Trophoblast cell (in vitro differentiated cells and primary cell): Measurements from ENCODE around the gene BABAM2.
"Not testable (repeated sequence)": the region's sequence is repeated elsewhere in the genome, so short reads cannot be mapped to it uniquely, and the experiment has no call there.

Experiments used
- DNase-seq, 2 donors: peaks; one replicate each; pipeline ENCODE4 v3.0.0-alpha.2; 2016
- H2AFZ ChIP-seq: 2 replicates; pipeline ENCODE4 v1.6.1; 2013; ENCODE audit warnings: low read length, moderate library complexity, mild to moderate bottlenecking; ENCODE audit not compliant: insufficient read depth, poor library complexity
- H2AK5ac ChIP-seq: 2 replicates; pipeline ENCODE4 v1.6.1; 2013; ENCODE audit warnings: mild to moderate bottlenecking, low read length
- H2BK120ac ChIP-seq: 2 replicates; pipeline ENCODE4 v1.6.1; 2013; ENCODE audit warnings: low read length, mild to moderate bottlenecking, moderate library complexity; ENCODE audit not compliant: insufficient read depth, poor library complexity
- H2BK12ac ChIP-seq: 2 replicates; pipeline ENCODE4 v1.6.1; 2013; ENCODE audit warnings: mild to moderate bottlenecking, low read length, moderate library complexity
- H2BK5ac ChIP-seq: 2 replicates; pipeline ENCODE4 v1.6.1; 2013; ENCODE audit warnings: low read length, low read depth, moderate library complexity, mild to moderate bottlenecking; ENCODE audit not compliant: poor library complexity
- H3K14ac ChIP-seq: 2 replicates; pipeline ENCODE4 v1.6.1; 2013; ENCODE audit warnings: mild to moderate bottlenecking, low read length
- H3K18ac ChIP-seq: 2 replicates; pipeline ENCODE4 v1.6.1; 2013; ENCODE audit warnings: mild to moderate bottlenecking, low read length
- H3K23ac ChIP-seq: 2 replicates; pipeline ENCODE4 v1.6.1; 2013; ENCODE audit warnings: low read length
- H3K27ac ChIP-seq: 2 replicates; pipeline ENCODE4 v1.5.1; 2013; ENCODE audit warnings: low read depth, mild to moderate bottlenecking, inconsistent platforms, low read length, moderate library complexity
- H3K27me3 ChIP-seq: 2 replicates; pipeline ENCODE4 v1.6.1; 2013; ENCODE audit warnings: inconsistent platforms, mild to moderate bottlenecking, low read length, moderate library complexity; ENCODE audit not compliant: insufficient read depth
- H3K36me3 ChIP-seq, 2 experiments: 1 replicate in 1 of 2; 2 replicates in 1 of 2; pipeline ENCODE4 v1.6.1; 2013; ENCODE audit warnings: low read length in 2 of 2, mild to moderate bottlenecking in 2 of 2, moderate library complexity in 1 of 2; ENCODE audit not compliant: insufficient read depth in 2 of 2, control insufficient read depth in 1 of 2
- H3K4ac ChIP-seq: 2 replicates; pipeline ENCODE4 v1.6.1; 2013; ENCODE audit warnings: low read depth, mild to moderate bottlenecking, low read length, moderate library complexity
- H3K4me1 ChIP-seq, 2 experiments: 1 replicate in 1 of 2; 2 replicates in 1 of 2; pipeline ENCODE4 v1.6.1; 2013; ENCODE audit warnings: low read length in 2 of 2, mild to moderate bottlenecking in 2 of 2, moderate library complexity in 1 of 2; ENCODE audit not compliant: insufficient read depth in 2 of 2, control insufficient read depth in 1 of 2
- H3K4me2 ChIP-seq: 2 replicates; pipeline ENCODE4 v1.6.1; 2013; ENCODE audit warnings: inconsistent platforms, mild to moderate bottlenecking, low read length, moderate library complexity
- H3K4me3 ChIP-seq: 2 replicates; pipeline ENCODE4 v1.5.1; 2013; ENCODE audit warnings: mild to moderate bottlenecking, low read depth, low read length, inconsistent platforms
- H3K79me1 ChIP-seq: one replicate; pipeline ENCODE4 v1.6.1; 2013; ENCODE audit warnings: low read length
- H3K79me2 ChIP-seq: 2 replicates; pipeline ENCODE4 v1.6.1; 2013; ENCODE audit warnings: low read length, mild to moderate bottlenecking; ENCODE audit not compliant: control insufficient read depth, insufficient read depth, poor library complexity
- H3K9ac ChIP-seq: 2 replicates; pipeline ENCODE4 v1.6.1; 2013; ENCODE audit warnings: mild to moderate bottlenecking, low read length
- H3K9me3 ChIP-seq: 2 replicates; pipeline ENCODE4 v1.6.1; 2013; ENCODE audit warnings: low read depth, mild to moderate bottlenecking, control low read depth, inconsistent platforms, low read length; ENCODE audit not compliant: insufficient read depth
- H4K12ac ChIP-seq: 2 replicates; pipeline ENCODE4 v1.6.1; 2013; ENCODE audit warnings: low read depth, mild to moderate bottlenecking, low read length, moderate library complexity
- H4K8ac ChIP-seq: 2 replicates; pipeline ENCODE4 v1.6.1; 2013; ENCODE audit warnings: low read depth, mild to moderate bottlenecking, low read length, moderate library complexity
- H4K91ac ChIP-seq: one replicate; pipeline ENCODE4 v1.6.1; 2013; ENCODE audit warnings: low read depth, mild to moderate bottlenecking, low read length, moderate library complexity
- WGBS: extraction: QIAGEN DNeasy Blood & Tissue Kit; methylation state at CpG from one replicate; pipeline ENCODE4 v1.1.7; 2013; ENCODE audit warnings: missing lambda C conversion rate; ENCODE audit not compliant: insufficient read length, insufficient coverage; ENCODE audit errors: extremely low coverage; 5-methylcytosine and 5-hydroxymethylcytosine counted together

The BABAM2 gene

DNA sequence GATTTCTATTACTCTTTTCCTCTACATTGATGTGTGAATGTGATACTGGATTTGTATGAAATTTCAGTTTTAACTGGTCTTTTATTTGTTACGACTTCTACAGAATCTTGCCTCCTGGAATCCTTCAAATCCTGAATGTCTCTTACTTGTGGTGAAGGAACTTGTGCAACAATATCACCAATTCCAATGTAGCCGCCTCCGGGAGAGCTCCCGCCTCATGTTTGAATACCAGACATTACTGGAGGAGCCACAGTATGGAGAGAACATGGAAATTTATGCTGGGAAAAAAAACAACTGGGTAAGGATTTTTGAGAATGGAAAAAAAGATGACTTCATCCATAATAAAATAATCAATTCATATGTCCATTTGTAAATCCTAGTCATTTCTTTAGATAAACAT, 134.6 kb downstream of the BABAM2 start:
- H4K8ac ChIP-seq = no peak overlapping the region
- H3K27ac ChIP-seq = no peak overlapping the region
- H2AFZ ChIP-seq = no peak overlapping the region
- no peaks in the 10 kb centered on the region for H3K4me1 ChIP-seq
- H3K79me1 ChIP-seq = no peaks in the 10 kb centered on the region
- no peak overlapping the region for H3K4me2 ChIP-seq
- H3K9me3 ChIP-seq = no peaks in the 10 kb centered on the region
- H2BK120ac ChIP-seq = no peak overlapping the region
- H3K14ac ChIP-seq = no peak overlapping the region
- no peaks in the 10 kb centered on the region for H3K36me3 ChIP-seq
- peak; percentile 6 to 45 for DNase-seq
- H3K4me3 ChIP-seq = no peak overlapping the region
- H3K4ac ChIP-seq = no peak overlapping the region
- WGBS = no CpG with 5 or more reads among the region's 4 CpGs
- no peak overlapping the region for H4K91ac ChIP-seq
- no peak overlapping the region for H3K9ac ChIP-seq
- H3K79me2 ChIP-seq = no peaks in the 10 kb centered on the region
- no peaks in the 10 kb centered on the region for H3K27me3 ChIP-seq
- no peak overlapping the region for H2BK5ac ChIP-seq
- H3K23ac ChIP-seq = no peak overlapping the region
- H4K12ac ChIP-seq = no peak overlapping the region
- H2AK5ac ChIP-seq = no peak overlapping the region
- no peak overlapping the region for H3K18ac ChIP-seq
- H2BK12ac ChIP-seq = no peak overlapping the region

GRCh38 chr2:28026230-28026629, 135.7 kb downstream of the BABAM2 start:
- not testable (repeated sequence) for H3K79me1 ChIP-seq, H3K36me3 ChIP-seq, H3K27me3 ChIP-seq, DNase-seq, H3K4me3 ChIP-seq, H3K14ac ChIP-seq, H3K9me3 ChIP-seq, H3K9ac ChIP-seq, H4K91ac ChIP-seq, H3K79me2 ChIP-seq, H4K12ac ChIP-seq, H3K23ac ChIP-seq, H2AFZ ChIP-seq, H3K4me1 ChIP-seq, H2BK120ac ChIP-seq, H2AK5ac ChIP-seq, H4K8ac ChIP-seq, H3K4ac ChIP-seq, H2BK12ac ChIP-seq, H3K27ac ChIP-seq, H2BK5ac ChIP-seq, H3K18ac ChIP-seq, H3K4me2 ChIP-seq
- WGBS = no CpG with 5 or more reads among the region's 2 CpGs

DNA sequence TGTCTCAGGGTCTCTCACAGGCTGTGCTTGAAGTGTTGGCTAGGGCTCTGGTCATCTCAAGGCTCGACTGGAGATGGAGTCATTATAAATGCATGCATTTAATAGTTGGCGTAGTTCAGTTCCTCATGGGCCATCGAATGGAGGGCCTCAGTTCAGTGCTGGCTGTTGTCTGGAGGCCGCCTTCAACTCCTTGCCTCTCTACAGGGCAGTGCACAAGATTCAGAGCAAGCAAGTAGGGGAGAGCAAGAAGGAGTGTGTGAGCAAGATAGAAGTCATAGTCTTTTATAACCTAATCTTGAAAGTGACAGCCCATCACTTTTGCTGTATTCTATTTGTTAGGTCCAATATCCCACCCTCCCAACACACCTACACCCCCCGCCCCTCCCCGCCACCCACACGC, 137.5 kb downstream of the BABAM2 start:
- no peaks in the 10 kb centered on the region for H3K79me2 ChIP-seq
- H3K4me1 ChIP-seq = no peaks in the 10 kb centered on the region
- no peak overlapping the region for H2BK120ac ChIP-seq
- no peak overlapping the region for H3K4ac ChIP-seq
- no peak overlapping the region for H3K4me3 ChIP-seq
- no peaks in the 10 kb centered on the region for H3K36me3 ChIP-seq
- DNase-seq = no peak
- no CpG with 5 or more reads among the region's 7 CpGs for WGBS
- H3K9ac ChIP-seq = no peak overlapping the region
- no peak overlapping the region for H3K27ac ChIP-seq
- H4K8ac ChIP-seq = no peak overlapping the region
- H3K27me3 ChIP-seq = no peaks in the 10 kb centered on the region
- no peaks in the 10 kb centered on the region for H3K9me3 ChIP-seq
- no peak overlapping the region for H2AFZ ChIP-seq
- H3K18ac ChIP-seq = no peak overlapping the region
- H4K12ac ChIP-seq = no peak overlapping the region
- no peak overlapping the region for H2AK5ac ChIP-seq
- H4K91ac ChIP-seq = no peak overlapping the region
- H2BK12ac ChIP-seq = no peak overlapping the region
- H2BK5ac ChIP-seq = no peak overlapping the region
- H3K4me2 ChIP-seq = no peak overlapping the region
- H3K79me1 ChIP-seq = no peaks in the 10 kb centered on the region
- no peak overlapping the region for H3K14ac ChIP-seq
- no peak overlapping the region for H3K23ac ChIP-seq

DNA sequence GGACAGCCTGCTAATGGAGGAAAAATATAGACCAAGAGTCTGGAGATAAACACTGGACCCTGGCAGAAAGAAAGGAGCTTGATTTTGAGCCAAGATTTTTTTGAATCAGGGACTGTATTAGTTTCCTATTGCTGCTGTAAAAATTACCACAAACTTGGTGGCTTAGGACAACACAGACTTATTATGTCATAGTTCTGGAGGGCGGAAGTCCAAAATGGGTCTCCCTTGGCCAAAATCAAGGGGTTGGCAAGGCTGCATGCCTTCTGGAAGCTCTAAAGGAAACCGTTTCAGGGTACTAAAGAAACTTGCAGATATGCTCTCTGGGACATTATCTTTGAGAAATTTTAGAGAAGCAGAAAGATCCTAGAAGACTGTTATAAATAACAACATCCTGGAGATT, 140.1 kb downstream of the BABAM2 start:
- H3K23ac ChIP-seq = no peak overlapping the region
- no peaks in the 10 kb centered on the region for H3K4me1 ChIP-seq
- H2BK120ac ChIP-seq = no peak overlapping the region
- H4K91ac ChIP-seq = no peak overlapping the region
- no peak overlapping the region for H3K9ac ChIP-seq
- no peak overlapping the region for H2BK5ac ChIP-seq
- H4K8ac ChIP-seq = no peak overlapping the region
- no peak overlapping the region for H3K18ac ChIP-seq
- H3K27me3 ChIP-seq = no peaks in the 10 kb centered on the region
- no peak overlapping the region for H2AK5ac ChIP-seq
- no peak overlapping the region for H3K4me2 ChIP-seq
- no peaks in the 10 kb centered on the region for H3K79me1 ChIP-seq
- H3K4ac ChIP-seq = no peak overlapping the region
- no peak overlapping the region for H3K14ac ChIP-seq
- no peak overlapping the region for H2BK12ac ChIP-seq
- no peak for DNase-seq
- no peak overlapping the region for H4K12ac ChIP-seq
- H3K27ac ChIP-seq = no peak overlapping the region
- WGBS = no CpG with 5 or more reads among the region's 2 CpGs
- no peak overlapping the region for H2AFZ ChIP-seq
- H3K4me3 ChIP-seq = no peak overlapping the region
- no peaks in the 10 kb centered on the region for H3K36me3 ChIP-seq
- no peaks in the 10 kb centered on the region for H3K79me2 ChIP-seq
- H3K9me3 ChIP-seq = no peaks in the 10 kb centered on the region
